GM19023 (cell line): ENCODE results near the gene AKIRIN1.
A peak's percentile ranks its signal among the peaks of the same experiment; 100 is the strongest.
"Not testable (repeated sequence)": the region's sequence is repeated elsewhere in the genome, so short reads cannot be mapped to it uniquely, and the experiment has no call there.

ENCODE experiments used
- ATAC-seq: cut with Tn5 transposase; IDR thresholded peaks from one replicate; pipeline ENCODE4 v1.9.1; 2021; ENCODE audit warnings: mild to moderate bottlenecking, moderate library complexity; ENCODE audit not compliant: unreplicated experiment

The AKIRIN1 gene

GRCh38 chr1:38992412-38993111, 1.5 kb downstream of the AKIRIN1 start:
- no peak for ATAC-seq

DNA sequence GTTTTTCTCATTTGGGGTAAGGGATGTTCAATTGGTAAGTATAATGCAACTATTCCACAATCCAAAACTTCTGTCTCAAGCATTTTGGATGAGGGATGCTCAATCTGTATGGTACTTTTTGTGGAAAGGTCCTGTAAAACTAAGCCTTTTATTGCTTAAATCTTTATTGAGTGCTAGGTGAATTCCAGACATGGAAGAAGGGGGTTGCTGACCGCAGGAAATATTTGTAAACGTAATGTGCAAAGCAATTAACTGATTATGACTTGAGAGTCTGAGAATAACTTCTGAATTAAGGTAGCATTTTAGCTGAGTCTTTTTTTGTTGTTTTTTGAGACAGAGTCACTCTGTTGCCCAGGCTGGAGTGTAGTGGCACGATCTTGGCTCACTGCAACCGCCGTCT, 3.1 kb downstream of the AKIRIN1 start:
- no peak for ATAC-seq

DNA sequence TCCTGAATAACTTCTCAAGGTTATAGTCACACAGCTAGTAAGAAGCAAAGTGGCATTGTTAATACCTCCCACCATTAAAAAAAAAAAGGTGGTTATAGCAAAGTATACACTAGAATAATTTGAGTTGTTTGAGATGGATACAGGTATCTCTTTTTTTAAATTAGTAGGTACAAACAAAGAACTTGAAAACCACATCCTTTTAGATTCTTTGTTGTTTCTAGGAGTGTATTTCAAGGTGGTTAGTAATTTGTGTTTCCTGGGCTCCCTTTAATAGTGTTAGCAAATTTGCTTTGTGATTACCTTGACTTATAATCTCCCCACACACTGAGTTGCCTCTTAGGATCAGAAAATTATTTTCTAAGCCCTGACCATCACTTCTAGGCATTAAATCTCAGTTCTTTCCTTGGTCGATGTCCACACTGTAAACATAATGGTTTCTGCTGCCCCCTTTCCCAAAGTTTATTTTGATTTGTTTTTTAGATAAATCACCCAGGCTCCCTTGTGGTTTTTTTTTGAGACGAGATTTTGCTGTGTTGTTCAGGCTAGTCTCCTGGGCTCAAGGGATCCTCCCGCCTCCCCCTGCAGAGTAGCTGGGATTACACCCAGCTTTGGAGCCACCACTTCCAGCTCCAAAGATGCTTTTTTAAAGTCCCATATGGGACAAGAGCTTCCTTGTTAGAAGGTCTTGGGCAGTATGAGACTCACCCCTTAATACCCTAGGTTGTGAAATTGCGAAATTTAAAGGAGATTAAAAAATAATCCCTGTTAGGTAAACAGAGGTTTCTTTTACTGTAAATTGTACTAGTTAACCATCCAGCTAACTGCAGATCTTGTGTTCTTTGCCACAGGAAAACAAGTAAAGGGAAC, 6.2 kb downstream of the AKIRIN1 start:
- ATAC-seq = no peak

- no peak for ATAC-seq
These were observed 6.8 kb downstream of the AKIRIN1 start for GRCh38 chr1:38997901-38998190.

DNA sequence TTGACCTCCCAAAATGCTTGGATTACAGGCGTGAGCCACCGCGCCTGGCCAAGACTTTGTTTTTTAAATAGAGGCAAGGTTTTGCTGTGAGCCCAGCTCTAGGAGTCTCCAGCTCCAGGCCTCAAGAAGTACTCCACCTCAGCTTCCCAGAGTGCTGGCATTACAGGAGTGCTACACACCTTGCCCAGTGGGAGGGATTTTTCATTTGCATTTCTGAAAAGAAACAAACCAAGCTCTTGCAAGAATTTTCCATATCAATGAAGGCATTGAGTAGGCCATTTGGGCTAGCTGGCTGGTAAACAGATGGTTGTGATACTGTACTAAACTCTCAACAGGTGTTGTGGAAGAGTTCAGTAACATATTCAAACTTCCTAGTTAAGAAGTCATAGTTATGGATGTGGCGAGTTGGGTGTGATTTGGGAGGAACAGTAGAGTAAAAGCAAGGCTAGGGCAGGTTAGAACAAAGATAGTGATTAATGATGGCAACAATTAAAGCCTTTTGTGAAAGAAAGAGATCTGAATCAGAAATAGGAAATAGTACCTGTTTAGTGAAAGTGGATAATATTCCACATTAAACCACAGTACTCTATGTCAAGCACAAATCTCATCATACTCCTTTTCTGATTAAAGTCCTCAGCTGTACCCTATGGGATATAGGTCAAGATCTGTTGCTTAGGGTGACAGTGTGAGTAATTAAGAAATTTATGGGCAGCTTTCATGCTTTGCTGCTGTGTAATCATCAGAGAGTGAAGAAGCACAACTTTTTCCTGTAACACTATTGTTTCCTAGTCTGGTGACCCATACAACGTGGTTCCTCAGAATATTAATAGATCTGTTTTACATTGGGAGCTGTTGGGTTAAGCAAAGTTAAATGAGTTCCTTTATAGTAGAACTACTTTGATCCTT, 10.7 kb downstream of the AKIRIN1 start:
- no peak for ATAC-seq

DNA sequence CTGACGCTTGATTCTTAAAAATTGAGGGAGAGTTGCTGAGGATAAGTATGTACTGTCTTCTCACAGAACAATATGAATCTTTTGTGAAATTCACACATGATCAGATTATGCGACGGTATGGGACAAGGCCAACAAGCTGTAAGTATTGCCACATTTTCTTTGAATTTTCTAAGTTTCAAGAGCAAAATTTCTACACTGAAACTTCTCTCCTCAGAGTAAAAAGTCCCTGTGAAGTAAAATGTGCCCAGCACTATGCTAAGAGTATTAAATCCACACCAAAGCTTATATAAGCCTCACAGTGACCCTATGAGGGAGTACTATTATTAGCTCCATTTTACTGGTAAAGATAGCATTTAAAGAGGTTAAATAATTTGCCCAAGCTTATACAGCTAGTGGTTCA, 12.2 kb downstream of the AKIRIN1 start:
- ATAC-seq = no peak

GRCh38 chr1:39003794-39004193, 12.7 kb downstream of the AKIRIN1 start:
- ATAC-seq = no peak

- no peak for ATAC-seq
These were observed 15.2 kb downstream of the AKIRIN1 start for GRCh38 chr1:39006287-39006686.

DNA sequence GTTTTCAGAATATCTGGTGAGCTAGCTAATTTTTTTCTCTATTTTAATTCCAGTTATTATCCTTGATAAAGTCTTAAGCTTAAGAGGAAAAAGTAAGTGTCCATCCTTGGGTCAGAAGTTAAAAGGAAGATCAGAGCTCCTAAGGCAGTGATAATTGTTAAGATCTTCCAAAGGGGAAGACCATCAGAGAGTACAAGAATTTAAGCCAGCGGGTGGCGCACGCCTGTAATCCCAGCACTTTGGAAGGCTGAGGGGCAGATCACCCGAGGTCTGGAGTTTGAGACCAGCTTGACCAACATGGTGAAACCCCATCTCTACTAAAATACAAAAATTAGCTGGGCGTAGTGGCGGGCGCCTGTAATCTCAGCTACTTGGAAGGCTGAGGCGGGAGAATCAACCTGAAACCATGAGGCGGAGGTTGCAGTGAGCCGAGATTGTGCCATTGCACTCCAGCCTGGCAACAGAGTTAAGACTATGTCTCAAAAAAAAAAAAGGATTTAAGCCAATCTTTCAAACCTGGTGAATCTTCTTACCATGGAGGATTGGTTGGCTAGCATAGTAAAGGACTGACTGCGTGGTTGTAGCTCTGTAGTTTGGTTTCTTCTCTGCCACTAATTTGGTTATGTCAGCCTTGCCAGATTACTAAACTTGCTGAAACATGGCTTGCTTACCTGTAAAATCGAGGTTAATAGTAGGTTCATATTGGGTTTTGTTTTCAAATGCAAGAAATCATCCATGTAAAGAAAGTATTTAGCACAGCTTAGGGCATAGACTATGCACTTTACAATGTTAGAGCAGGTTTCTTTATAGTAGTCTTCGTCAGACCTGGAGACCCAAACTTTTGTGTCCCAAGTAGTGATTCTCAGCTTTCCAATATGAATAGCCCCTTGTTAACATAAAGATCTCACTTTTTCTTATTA, 15.9 kb downstream of the AKIRIN1 start:
- ATAC-seq = no peak

GRCh38 chr1:39014956-39015355, 23.9 kb downstream of the AKIRIN1 start:
- not testable (repeated sequence) for ATAC-seq

DNA sequence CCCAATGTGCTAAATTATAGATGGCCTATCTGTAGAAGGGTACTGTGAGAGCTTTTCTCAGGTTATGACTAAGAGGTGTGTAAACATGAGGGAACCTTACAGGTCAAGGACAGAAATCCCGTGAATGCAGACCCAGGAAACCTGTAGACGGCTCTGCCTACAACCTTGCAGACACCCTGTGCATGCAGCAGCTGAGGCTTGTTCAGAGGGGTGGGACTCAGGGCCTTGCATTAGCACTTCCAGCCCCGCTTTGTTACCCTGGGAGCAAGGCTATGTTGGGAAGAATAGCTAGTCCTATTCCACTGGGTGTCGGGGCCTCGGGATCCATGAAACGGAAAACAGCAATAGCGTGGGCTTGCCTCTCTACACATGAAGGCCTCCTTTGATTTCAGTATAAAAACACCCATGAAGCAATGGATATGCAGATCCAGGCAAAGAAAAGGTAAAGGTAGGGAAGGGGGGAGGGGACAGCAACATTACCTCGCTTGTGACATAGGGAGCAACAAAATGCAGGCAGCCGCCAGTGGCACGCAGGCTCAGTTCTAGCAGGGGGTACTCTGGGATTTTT, 25.6 kb downstream of the AKIRIN1 start:
- ATAC-seq = no peak

DNA sequence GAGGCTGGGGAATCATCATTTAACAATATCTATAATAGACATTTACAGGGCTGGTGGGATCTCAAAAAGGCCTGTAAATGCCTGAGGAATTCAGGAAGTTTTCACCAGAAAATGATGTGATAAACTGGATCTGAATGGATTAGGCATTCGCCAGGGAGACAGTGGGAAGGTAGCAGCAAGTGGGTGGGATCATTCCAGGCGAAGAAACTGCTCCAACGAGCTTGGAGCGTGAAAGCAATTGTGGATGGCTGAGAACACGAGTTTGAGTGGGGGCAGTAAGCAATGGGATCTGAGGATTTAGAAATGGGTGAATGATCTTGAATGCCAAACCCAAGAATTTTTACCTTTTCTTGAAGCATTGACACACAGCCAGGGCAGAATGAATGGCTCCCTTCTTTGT, 26.2 kb downstream of the AKIRIN1 start:
- ATAC-seq = no peak

- not testable (repeated sequence) for ATAC-seq
These were observed 29.4 kb downstream of the AKIRIN1 start for GRCh38 chr1:39020494-39020893.

DNA sequence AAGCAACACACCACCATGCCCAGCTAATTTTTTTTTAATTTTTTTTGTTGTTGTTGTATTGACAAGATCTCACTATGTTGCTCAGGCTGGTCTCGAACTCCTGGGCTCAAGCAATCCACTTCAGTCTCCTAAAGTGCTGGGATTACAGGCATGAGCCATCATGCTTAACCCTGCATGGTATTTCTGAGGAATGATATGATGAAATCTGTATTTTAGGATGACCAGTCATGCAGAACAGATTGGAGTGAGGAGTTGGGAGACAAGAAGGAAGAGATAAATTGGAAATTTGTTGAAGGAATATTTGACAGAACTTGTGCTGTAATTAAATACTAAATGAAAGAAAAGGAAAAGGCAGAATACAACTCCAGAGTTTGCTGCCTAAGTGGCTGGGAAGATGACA, 30.4 kb downstream of the AKIRIN1 start:
- ATAC-seq = no peak

DNA sequence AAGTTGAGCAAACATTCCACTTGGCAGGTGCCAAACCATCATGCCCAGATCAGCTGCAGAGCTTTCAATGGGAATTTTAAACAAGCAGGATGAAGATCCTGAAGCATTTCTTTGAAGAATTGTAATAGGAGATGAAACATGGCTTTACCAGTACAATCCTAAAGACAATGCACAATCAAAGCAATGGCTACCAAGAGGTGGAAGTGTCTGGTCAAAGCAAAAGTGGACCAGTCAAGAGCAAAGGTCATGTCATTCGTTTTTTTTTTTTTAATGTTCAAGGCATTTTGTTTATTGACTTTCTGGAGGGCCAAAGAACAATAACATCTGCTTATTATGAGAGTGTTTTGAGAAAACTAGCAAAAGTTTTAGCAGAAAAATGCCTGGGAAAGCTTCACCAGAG, 32.1 kb downstream of the AKIRIN1 start:
- ATAC-seq = no peak

DNA sequence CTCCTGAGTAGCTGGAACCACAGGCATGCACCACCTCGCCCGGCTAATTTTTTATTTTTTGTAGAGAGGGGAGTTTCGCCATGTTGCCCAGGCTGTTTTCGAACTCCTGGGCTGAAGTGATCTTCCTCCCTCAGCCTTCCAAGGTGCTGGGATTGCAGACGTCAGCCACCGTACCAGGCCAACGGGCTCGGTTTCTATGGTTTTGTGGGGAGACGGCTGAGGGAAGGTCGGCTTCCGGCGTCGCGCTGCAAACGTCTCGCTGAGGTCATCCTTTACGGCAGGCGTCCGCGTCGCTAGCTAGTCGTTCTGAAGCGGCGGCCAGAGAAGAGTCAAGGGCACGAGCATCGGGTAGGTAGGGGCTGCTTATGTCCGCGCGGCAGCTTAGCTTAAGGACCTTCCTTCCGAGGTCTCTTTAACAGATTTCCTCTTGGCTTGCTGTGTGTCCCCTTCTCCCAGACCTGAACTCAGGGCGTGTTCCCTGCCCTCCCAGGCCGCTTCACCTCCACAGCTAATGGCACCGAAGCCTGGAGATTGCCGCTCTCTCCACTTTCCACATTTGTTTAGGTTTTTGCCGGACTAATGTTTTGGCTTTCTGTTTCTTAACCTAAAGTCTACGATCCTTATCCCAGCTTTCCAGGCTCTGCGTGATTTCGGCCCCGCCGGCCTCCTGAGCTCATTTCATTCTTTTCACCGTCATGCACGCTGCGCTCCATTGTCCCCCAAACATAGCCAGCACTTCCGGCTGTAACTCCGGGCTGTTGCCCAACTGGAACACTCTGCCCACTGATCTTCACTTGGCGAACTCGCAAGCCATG, 35.2 kb downstream of the AKIRIN1 start, which contains the start of gene NDUFS5:
NDUFS5 (plus strand) TSS at position 300 of the 815 bp plus-strand sequence. CDS start 2,375 bp downstream, outside the sequence.
- peak; percentile 90 for ATAC-seq

DNA sequence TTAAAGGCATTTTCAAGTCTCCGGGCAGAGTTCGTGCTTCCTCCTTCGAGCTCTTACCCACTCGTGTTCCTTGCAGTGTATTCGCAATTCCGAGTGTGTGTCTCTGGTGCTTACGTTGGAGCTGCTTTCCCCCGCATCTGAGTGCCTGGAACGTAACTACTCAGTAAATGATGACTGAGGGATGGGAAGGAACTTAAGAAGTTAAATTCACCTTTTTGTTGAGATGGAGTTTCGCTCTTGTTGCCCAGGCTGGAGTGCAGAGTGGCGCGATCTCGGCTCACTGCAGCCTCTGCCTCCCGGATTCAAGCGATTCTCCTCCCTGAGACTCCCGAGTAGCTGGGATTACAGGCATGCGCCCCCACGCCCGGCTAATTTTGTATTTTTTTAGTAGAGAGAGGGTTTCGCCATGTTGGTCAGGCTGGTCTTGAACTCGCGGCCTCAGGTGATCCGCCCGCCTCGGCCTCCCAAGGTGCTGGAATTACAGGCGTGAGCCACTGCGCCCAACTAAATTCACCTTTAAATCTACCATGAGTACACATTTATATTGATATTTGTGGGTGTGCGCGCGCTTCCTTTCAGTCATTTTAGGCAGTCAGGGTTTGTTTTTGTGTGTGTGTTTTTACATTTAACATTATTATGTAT, 35.9 kb downstream of the AKIRIN1 start:
- ATAC-seq = no peak

- ATAC-seq = no peak
These were observed 43.1 kb downstream of the AKIRIN1 start for GRCh38 chr1:39034114-39034654.
